ENCODE data around the gene RAET1E.
"Not testable (repeated sequence)": the region's sequence is repeated elsewhere in the genome, so short reads cannot be mapped to it uniquely, and the experiment has no call there.

RAET1E gene

GRCh38 chr6:149888093-149888492 is 9.8 kb downstream of the RAET1E start:
- DNase-seq: no peak

GRCh38 chr6:149887343-149887742 is 10.6 kb downstream of the RAET1E start:
- DNase-seq: no peak

DNA sequence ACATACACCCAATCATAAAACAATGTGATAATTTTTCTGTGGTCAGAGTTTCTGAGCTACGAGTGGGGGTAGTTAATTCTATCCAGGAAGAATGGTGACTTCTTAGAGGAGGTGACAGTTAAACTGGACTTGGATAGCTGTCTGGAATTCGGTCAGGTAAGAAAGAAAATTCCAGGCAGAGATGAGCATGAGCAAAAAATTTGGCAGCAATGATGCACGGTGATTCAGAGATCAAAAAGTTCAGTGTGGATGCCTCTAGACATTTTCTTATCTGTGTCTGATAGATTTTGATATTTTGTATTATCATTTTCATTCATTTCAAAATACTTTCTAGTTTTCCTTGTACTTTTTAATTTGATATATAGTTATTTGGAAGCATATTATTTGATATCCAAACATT is 12.0 kb downstream of the RAET1E start:
- DNase-seq: no peak

DNA sequence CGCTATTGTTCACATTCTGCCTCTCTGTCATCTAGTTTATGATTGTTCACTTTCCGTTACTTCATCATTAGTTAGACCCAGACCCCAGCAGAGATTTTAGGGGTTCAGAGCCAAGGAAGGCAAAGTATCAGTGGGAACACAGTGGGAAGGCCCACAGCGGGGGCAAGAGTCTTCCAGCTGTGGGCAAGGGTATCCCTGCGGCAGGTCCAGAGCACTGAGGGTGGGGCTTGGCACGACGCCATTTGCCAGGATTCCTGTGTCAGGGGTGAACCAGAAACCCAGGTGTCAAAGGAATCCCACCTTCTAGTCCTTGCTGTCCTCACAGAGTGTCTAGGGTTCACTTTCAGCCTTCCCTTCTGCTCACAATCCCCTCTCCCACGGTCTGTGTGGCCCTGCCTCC is 13.3 kb downstream of the RAET1E start:
- DNase-seq: no peak

GRCh38 chr6:149884215-149884614 is 13.7 kb downstream of the RAET1E start:
- no peak for DNase-seq

DNA sequence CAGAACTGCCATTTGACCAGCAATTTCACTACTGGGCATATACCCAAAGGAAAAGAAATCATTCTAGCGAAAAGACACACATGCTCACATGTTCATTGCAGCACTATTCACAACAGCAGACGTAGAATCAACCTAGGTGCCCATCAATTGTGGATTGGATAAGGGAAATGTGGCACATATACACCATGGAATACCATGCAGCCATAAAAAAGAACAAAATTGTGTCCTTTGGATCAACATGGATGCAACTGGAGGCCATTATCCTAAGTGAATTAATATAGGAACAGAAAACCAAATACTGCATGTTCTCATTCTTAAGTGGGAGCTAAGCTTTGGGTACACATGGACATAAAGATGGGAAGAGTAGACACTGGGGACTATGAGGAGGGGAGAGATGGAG is 16.1 kb downstream of the RAET1E start:
- DNase-seq: no peak

DNA sequence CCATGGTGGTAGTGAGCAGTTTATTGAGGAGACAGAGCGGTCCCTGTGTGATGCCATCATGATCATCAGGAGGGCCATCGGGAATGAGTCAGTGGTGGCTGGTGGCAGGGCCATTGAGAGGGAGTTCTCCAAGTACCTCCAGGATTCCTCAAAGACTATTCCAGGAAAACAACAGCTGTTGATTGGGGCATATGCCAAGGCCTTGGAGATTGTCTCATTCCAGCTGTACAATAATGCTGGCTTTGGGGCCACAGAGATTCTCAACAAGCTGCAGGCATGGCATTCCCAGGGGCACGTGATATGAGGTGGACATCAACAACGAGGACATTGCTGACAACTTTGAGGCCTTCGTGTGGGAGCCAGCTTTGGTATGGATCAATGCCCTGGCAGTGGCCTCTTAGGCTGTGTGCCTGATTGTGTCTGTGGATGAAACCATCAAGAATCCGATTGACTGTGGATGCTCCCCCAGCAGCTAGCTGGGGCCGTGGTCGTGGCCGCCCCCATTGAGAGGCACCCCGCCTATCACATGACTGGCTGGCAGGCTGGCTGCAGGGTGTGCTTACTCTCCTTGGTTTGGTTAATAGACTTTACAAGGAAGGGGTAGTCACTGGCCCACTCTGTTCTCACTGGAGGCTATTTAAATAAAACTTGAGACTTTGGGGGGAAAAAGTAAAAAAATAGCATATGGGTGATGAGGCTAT is 16.7 kb downstream of the RAET1E start:
- no peak for DNase-seq

DNA sequence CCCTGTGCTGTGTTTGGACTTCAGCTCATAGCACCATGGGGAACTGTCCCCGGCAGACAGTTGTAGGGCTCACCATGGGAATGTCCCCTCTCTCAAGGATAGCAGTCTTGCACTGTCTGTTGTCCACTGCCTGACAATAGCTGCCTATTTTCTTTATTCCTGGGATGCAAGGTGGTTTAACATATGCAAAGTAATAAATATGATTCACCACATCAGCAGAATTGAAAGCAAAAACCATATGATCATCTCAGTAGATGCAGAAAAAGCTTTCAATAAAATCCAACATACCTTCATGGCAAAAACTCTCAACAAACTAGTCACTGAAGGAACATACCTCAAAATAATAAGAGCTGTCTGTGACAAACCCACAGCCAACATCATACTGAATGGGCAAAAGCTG is 20.3 kb downstream of the RAET1E start:
- no peak for DNase-seq

GRCh38 chr6:149876241-149876933 is 21.5 kb downstream of the RAET1E start:
- DNase-seq: no peak

- no peak for DNase-seq
These were observed 25.7 kb downstream of the RAET1E start for GRCh38 chr6:149872233-149872632.

DNA sequence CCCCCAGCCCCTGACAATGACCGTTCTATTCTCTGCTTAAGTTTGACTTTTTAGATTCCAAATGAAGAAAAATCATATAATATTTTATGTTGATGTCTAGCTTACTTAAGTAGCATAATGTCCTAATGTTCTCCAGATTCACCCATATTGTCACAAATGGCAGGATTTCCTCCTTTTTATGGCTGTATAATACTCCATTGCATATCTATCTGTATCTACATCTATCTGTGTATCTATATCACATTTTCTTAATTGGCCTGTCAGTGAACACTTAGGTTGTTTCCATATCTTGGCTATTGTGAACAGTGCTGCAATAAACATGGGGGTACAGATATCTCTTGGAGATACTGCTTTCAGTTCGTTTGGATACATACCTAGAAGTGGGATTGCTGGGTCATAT is 26.7 kb downstream of the RAET1E start:
- no peak for DNase-seq

DNA sequence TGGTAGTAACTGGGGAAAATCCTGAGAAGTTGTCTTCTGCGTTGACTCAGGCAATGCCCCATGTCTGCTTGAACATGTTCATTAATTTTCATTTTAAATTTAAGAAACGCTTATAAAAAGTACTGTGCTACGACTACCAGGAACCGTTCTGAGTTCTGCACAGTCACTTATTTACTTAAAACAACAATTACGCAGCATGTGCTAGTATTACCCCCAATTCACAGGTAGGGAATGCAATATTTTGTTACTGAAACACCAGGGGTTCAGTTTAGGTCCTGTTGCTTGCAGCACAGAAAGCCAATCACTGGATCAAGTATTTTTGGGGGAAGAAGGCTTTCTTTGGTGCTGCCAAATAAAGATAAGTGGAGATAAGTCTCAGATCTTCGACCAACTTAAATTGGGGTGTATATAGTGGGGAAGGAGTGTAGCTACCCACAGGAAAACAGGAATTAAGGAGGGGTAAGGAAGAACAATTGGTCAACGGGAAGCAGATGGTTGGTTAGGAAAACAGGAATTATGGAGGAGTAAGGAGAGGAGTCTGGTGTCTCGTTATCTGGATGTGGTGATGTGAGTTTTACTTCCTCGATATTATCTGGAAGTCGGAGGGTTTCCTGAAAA is 28.5 kb downstream of the RAET1E start:
- no peak for DNase-seq

DNA sequence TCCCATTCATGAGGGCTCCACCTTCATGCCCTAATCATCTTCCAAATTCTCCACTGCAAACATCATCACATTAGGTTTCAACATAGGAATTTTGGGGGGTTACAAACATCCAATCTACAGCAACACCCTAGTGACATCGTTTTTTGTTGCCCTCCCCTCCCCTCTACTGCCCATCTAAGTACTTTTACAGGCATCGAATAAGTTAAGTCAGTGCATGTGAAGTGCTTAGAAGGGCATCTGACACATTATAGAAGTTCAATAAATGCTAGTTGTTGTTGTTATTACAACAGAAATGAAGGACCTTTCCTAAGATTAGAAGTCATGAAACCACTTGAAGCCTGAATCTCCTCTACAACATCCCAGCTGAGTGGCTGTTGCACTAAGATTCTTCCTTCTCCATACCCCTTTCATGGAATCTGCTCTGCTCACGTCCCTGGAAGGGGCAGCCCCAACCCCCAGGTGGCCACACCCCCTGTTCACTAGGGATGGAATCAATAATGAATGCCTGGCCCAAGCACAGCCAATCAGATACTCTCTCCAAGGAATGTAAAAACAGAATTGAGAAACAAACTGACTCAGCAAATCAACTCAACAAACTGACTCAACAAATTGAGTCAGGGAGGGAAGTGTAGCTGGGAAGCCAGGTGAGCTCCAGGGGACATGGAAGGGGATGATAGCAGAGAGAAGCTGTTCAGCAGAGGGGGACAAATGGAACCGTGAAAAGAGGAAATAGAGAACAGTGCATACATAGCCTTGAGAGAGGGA is 29.9 kb downstream of the RAET1E start:
- no peak for DNase-seq

DNA sequence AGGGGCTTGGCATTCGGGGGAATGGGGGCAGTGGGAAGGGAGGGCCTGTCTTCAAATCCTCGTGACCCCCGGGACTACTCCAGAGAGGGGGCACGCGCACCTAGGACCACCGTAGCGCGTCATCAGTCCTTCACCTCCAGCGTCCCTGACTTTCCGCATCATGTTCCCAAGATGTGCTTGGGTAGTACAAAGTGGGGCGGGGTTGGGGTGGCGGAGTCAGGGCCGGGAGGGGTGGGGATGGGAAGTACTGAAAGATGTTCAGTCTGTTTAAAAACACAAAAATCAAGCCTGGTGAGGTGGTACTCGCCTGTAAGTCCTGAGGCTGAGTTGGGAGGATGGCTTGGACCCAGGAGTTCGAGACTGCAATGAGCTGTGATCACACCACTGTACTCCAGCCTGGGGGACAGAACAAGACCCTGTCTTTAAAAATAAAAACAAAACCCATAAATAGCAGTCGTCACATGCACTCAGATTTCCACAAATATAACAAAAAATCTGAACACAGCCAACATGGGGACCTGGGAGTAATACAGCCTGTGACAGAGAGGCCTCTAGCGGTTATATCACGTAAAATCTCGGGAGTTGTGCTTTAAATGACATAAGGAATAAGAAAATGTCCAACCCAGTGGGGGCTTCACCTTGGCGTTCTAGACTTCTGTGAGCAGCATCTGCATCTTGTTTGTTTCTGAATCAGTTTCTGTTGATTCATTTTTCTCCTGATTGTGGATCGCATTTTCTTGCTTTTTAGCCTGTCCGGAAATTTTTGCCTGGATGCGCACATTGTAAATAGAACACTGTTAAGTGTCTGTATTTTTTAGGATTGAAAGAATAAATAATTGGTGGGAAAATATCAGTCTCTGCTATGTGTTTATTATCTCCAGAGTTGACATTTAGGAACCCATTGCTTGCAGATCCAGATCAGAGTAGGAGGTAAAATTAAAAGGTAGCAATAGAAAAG is 33.1 kb downstream of the RAET1E start:
- DNase-seq: peak; percentile 4

GRCh38 chr6:149863698-149864577 is 34.0 kb downstream of the RAET1E start, which contains the start of gene LRP11:
Gene LRP11, minus strand, starts transcription at chr6:149864359. Its CDS starts 339 bp downstream, at chr6:149864020.
- peak; percentile 82 for DNase-seq

GRCh38 chr6:149862922-149863697 is 34.8 kb downstream of the RAET1E start:
- peak; percentile 32 for DNase-seq

GRCh38 chr6:149862424-149862738 is 35.5 kb downstream of the RAET1E start:
- DNase-seq: not testable (repeated sequence)

DNA sequence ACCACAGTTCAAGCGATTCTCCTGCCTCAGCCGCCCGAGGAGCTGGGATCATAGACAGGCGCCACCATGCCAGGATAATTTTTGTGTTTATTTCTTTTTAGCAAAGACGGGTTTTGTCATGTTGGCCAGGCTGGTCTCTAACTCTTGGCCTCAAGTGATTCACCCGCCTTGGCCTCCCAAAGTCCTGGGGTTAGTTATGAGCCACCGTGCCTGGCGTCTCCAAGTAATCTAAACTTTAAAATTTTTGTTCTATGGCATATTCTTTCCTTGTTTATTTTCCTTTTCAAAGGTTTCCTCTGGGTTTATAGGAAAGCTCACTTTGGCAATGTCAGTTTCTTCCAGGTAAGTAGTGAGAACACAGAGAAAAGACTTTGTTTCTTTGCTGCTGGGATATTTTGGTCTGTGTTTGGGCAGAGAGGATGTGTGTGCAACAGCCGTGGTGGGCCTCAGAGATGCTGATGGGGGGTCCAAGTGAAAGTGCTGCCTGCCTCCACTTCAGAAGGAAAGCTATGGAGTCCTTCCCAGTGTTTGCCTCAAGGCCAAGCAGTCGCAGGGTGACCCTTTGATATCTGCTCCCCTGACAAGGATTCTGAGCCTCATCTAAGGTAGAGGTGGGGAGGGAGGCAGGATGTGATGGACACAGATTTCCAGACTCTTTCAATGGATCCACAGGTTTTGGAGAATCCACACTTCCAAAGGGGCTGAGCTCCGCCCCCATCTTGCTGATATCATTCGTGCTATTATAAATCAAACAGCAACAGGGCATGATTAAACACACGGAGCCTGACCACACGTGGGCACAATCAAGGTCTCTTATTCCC is 36.1 kb downstream of the RAET1E start:
- no peak for DNase-seq

DNA sequence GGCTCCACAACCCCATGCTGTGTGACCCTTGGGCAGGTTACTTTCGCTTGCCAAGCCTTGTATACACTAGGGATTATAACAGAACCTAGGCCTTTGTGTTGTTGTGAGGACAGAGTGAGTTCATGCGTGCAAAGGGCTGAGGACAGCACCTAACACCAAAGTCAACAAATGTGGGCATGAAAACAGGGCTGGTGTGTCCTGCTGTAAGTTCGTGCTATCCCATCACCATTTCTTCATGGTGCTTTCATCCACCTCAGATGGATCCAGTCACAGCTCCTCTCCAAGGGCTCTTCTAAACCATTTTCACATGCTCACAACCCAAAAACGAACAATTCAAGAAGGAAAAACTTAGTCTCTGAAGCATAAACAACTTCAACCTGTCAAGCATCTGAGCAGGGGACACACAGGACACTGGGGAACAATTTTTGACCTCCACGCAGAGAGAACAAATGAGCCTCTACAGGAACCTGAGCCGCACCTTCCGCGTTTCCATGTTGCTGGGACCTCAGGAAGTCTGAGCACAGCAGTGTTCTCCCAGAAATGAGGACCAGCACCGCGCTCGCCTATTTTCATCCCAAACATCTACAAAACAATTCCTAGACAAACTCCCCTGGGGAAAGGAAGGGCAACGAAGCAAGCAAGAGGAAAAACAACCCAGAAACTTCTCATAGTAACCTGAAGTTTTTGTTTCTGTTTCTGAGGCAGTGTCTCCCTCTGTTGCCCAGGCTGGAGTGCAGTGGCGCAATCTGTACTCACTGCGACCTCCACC is 36.9 kb downstream of the RAET1E start:
- no peak for DNase-seq

Data from stimulated activated CD4-positive, alpha-beta T cell treated with anti-CD3 and anti-CD28 coated beads, Interleukin-4, amount 100 ng/mL, for 1 hour (primary cell).